ENCODE results near the gene CHST10. TPM values are rescaled to one million over a fixed set of nuclear protein-coding genes. Genes with fewer than 3 reads are reported as not detected.

The CHST10 gene
- total RNA-seq, 1 experiment from 2014 or later = 29.7 TPM

- Mint-ChIP-seq H3K36me3 (ENCODE audit: insufficient read depth in 1 of 3, low read depth in 3 of 3) (peaks cover 0 to 19% (median 5%) of the 10 kb centered on the region in 3 experiments; a peak in 5 of 7 replicates), H3K9me3 (peaks cover 16 to 19% of the 10 kb centered on the region in 2 experiments), H3K27ac (no peak overlapping the region), H3K4me3 (no peak overlapping the region), H3K27me3 (ENCODE audit: low read depth) (peaks cover 1% of the 10 kb centered on the region; the same call in 1 of the 2 replicates), H3K4me1 (peaks cover 17 to 21% of the 10 kb centered on the region in 2 experiments)
- Histone ChIP-seq H3K79me2 (ENCODE audit: insufficient read depth, low read length) (no peaks in the 10 kb centered on the region), H2BK12ac (ENCODE audit: insufficient read length, low read depth, low read length) (no peak overlapping the region), H3K18ac (ENCODE audit: insufficient read length, low read depth, low read length) (no peak overlapping the region), H3K4ac (ENCODE audit: low read depth, low read length) (no peak overlapping the region), H3K79me1 (ENCODE audit: insufficient read depth, low read depth, low read length, poor library complexity, severe bottlenecking) (no peaks in the 10 kb centered on the region), H2AFZ (ENCODE audit: low read length) (no peak overlapping the region), H3K27ac (ENCODE audit: insufficient read length, low read depth, low read length) (no peak overlapping the region), H4K5ac (ENCODE audit: insufficient read length, low read depth, low read length) (no peak overlapping the region), H4K91ac (ENCODE audit: insufficient read length, low read depth, low read length) (no peak overlapping the region), H2AK5ac (ENCODE audit: insufficient read length, low read length) (no peak overlapping the region), H4K8ac (replicated peaks; ENCODE audit: insufficient read length, low read depth, low read length) (no peak overlapping the region), H4K20me1 (ENCODE audit: control insufficient read depth, insufficient read depth, insufficient read length) (no peaks in the 10 kb centered on the region), H3K9me3 (ENCODE audit: control insufficient read depth, low read depth, low read length) (no peaks in the 10 kb centered on the region), H2BK5ac (ENCODE audit: insufficient read length, low read length) (no peak overlapping the region), H3K23ac (ENCODE audit: insufficient read length, low read depth, low read length) (no peak overlapping the region), H2BK120ac (ENCODE audit: low read depth, low read length, poor library complexity, severe bottlenecking) (no peak overlapping the region), H3K9ac (ENCODE audit: extremely low read depth, insufficient read length, low read length) (no peak overlapping the region), H3K4me1 (ENCODE audit: insufficient read depth, low read length) (no peaks in the 10 kb centered on the region), H3K14ac (ENCODE audit: insufficient read depth, low read length) (no peak overlapping the region), H3K4me2 (ENCODE audit: insufficient read depth, insufficient read length, low read length) (no peak overlapping the region), H3T11ph (ENCODE audit: low read length) (no peak overlapping the region), H3K27me3 (ENCODE audit: insufficient read depth, low read length) (no peaks in the 10 kb centered on the region), H2BK20ac (ENCODE audit: low read depth, low read length, poor library complexity, severe bottlenecking) (no peak overlapping the region), H3K23me2 (ENCODE audit: insufficient read length, low read depth, low read length, poor library complexity, severe bottlenecking) (no peaks in the 10 kb centered on the region), H2BK15ac (ENCODE audit: low read depth, low read length) (no peak overlapping the region), H3K56ac (ENCODE audit: insufficient read length, low read depth, low read length) (no peak overlapping the region)
- DNase-seq = no peak
- TF ChIP-seq CTCF (conservative IDR thresholded peaks at IDR 0.05) = no peak
- WGBS (ENCODE audit: extremely low coverage, insufficient read length, low lambda C conversion rate) = no CpG with 5 or more reads among the region's 7 CpGs
Measured at GRCh38 chr2:100352521-100352920, 64.9 kb downstream of the CHST10 start.
